Esophagus squamous epithelium (tissue), 4 donors: ENCODE results near the gene GABBR2.

ENCODE experiments used
- CTCF ChIP-seq, 6 experiments: fragments of 450-650 bp in 4 of 6; fragments of 200-600 bp in 2 of 6; sonication (generic) in 2 of 6; IDR thresholded peaks; one replicate each; pipeline ENCODE4 v1.5.1; 2016 to 2019; ENCODE audit warnings: antibody characterized with exemption in 6 of 6, mild to moderate bottlenecking in 4 of 6, moderate library complexity in 4 of 6
- POLR2A ChIP-seq, 4 donors: fragments of 450-650 bp; IDR thresholded peaks; one replicate each; pipeline ENCODE4 v1.6.1; 2017; ENCODE audit warnings: antibody characterized with exemption in 4 of 4, mild to moderate bottlenecking in 4 of 4, moderate library complexity in 3 of 4

- TF ChIP-seq CTCF (IDR thresholded peaks at IDR 0.05) (no peak), POLR2A (IDR thresholded peaks at IDR 0.05) (no peak)
Measured at GRCh38 chr9:98361645-98362044, 347.1 kb downstream of the GABBR2 start.
